Thyroid gland (tissue), 4 donors: ENCODE results near the gene TNIK.

Experiments
- CTCF ChIP-seq, 6 experiments: fragments of 200-600 bp in 3 of 6; fragments of 450-650 bp in 3 of 6; sonication (generic) in 3 of 6; IDR thresholded peaks; one replicate each; pipeline ENCODE4 v1.5.1; 2016 to 2019; ENCODE audit warnings: antibody characterized with exemption in 6 of 6, mild to moderate bottlenecking in 2 of 6, inconsistent platforms in 1 of 6, moderate library complexity in 1 of 6
- POLR2A ChIP-seq, 2 donors: fragments of 450-650 bp; IDR thresholded peaks; one replicate each; pipeline ENCODE4 v1.6.1; 2017; ENCODE audit warnings: antibody characterized with exemption in 2 of 2, mild to moderate bottlenecking in 2 of 2, moderate library complexity in 1 of 2

- no peak for TF ChIP-seq CTCF (IDR thresholded peaks at IDR 0.05)
- no peak for TF ChIP-seq POLR2A (IDR thresholded peaks at IDR 0.05)
Observed at GRCh38 chr3:171193693-171194092, 266.5 kb downstream of the TNIK start.
